ENCODE data around the gene LOXL1. TPM values are rescaled to one million over a fixed set of nuclear protein-coding genes. Genes with fewer than 3 reads are reported as not detected.

LOXL1 gene
- polyA plus RNA-seq, 3 donors: 0.07 TPM; not detected in 2

DNA sequence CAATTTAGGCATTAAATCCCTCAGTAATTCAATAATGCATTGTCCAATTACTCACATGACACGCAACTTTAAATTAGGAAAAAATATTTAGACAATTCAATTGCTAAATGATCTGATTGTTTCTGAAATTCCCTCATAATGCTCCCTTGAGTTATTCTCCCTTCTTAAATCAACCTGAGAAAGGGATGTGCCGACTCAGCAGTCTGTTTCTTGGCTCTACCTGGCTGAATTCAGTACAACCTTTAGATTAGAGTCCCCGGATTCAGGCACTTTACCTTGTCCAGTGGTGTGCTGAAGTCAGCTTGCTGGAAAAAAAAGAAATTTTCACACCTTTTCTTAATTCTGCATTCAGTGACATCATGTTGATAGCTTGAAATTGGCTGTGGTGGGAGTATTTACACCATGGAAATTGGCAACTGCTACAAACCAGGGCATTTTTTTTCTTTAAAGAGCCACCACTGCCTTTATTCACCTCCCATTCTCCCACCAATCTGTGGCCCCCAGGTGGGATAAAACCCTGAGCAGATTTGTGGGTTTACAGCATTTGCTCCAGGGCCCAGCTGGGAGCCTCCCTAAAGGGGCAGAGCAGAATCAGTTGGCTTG, 20.9 kb upstream of the LOXL1 start:
- H4K20me1 ChIP-seq (ENCODE audit: insufficient read depth, low read length): no peaks in the 10 kb centered on the region
- H3K9me3 Mint-ChIP-seq: no peaks in the 10 kb centered on the region
- H3K27me3 Mint-ChIP-seq (ENCODE audit: low read depth in 3 of 3): peaks cover 3 to 8% (median 7%) of the 10 kb centered on the region in 3 donors
- H3K79me2 ChIP-seq (ENCODE audit: insufficient read depth, low read length): no peaks in the 10 kb centered on the region
- no peak for DNase-seq
- H3K4me2 ChIP-seq (replicated peaks; ENCODE audit: extremely low read depth, low read length, poor library complexity, severe bottlenecking): no peak overlapping the region
- H3K4me3 Mint-ChIP-seq: no peak overlapping the region
- H3K9me3 ChIP-seq (replicated peaks in 1 of 2; ENCODE audit: control insufficient read depth in 1 of 2, insufficient read depth in 1 of 2, low read length in 2 of 2): no peaks in the 10 kb centered on the region
- no peak overlapping the region for H3K27ac ChIP-seq (ENCODE audit: low read depth in 1 of 2, low read length in 2 of 2)
- WGBS (ENCODE audit: insufficient coverage): no CpG with 5 or more reads among the region's 3 CpGs
- H3K36me3 ChIP-seq (replicated peaks in 1 of 2; ENCODE audit: control insufficient read depth in 1 of 2, insufficient read depth in 2 of 2, low read length in 2 of 2): no peaks in the 10 kb centered on the region
- no peak overlapping the region for H3K4me3 ChIP-seq (replicated peaks in 1 of 3; ENCODE audit: low read depth in 2 of 3, low read length in 3 of 3)
- H3K27me3 ChIP-seq (ENCODE audit: control insufficient read depth in 2 of 2, insufficient read depth in 2 of 2, low read length in 2 of 2): no peaks in the 10 kb centered on the region
- H3K9ac ChIP-seq (ENCODE audit: insufficient read depth, low read length, poor library complexity, severe bottlenecking): no peak overlapping the region
- TF ChIP-seq, protein P1, sequence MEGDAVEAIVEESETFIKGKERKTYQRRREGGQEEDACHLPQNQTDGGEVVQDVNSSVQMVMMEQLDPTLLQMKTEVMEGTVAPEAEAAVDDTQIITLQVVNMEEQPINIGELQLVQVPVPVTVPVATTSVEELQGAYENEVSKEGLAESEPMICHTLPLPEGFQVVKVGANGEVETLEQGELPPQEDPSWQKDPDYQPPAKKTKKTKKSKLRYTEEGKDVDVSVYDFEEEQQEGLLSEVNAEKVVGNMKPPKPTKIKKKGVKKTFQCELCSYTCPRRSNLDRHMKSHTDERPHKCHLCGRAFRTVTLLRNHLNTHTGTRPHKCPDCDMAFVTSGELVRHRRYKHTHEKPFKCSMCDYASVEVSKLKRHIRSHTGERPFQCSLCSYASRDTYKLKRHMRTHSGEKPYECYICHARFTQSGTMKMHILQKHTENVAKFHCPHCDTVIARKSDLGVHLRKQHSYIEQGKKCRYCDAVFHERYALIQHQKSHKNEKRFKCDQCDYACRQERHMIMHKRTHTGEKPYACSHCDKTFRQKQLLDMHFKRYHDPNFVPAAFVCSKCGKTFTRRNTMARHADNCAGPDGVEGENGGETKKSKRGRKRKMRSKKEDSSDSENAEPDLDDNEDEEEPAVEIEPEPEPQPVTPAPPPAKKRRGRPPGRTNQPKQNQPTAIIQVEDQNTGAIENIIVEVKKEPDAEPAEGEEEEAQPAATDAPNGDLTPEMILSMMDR (IDR thresholded peaks at IDR 0.05): no peak
- no peaks in the 10 kb centered on the region for H3K36me3 Mint-ChIP-seq
- H3K4me1 ChIP-seq (ENCODE audit: control insufficient read depth in 1 of 2, insufficient read depth in 2 of 2, low read length in 2 of 2): peaks cover 0 to 11% of the 10 kb centered on the region in 2 donors
- no peak overlapping the region for H2AFZ ChIP-seq (ENCODE audit: insufficient read depth, low read depth, low read length, poor library complexity, severe bottlenecking)
- peaks cover 22% of the 10 kb centered on the region for H3K4me1 Mint-ChIP-seq
- intact Hi-C loops (cut with micrococcal nuclease): no loop called here
- H3K27ac Mint-ChIP-seq: no peak overlapping the region

DNA sequence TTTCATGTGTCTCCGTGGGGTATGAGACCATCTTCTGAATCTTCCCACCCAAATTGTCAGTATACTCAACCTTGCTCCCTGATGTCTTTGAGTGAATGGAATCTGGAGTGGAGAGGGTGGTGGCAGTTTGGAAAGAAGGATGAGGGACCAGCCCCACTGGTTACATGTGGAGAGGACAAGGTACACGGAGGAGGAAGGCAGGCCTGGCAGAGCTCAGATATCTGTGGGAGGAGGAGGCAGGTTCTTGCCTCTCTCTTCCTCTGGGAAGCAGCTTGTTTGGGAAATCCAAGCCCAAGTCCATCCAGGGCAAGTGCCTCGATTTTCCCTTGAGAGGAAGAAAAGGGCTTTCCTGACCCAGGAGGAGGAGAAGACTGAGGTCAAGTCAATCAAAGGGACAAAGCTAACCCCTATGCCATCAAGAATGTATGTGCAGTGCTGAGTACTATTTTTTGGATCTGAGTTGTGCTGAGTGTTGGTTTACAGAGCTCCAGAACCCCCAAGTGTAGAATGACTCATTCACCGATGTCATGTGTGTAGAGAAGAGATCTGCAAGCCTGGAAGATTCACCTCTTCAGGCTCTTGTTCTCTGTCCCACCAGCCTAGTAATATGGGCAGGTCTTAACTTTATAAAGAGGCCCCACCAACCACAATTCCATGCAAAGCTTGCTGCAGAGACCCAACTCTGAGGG, 19.8 kb upstream of the LOXL1 start:
- Histone ChIP-seq H3K4me2 (replicated peaks; ENCODE audit: extremely low read depth, low read length, poor library complexity, severe bottlenecking) (no peak overlapping the region), H3K36me3 (replicated peaks in 1 of 2; ENCODE audit: control insufficient read depth in 1 of 2, insufficient read depth in 2 of 2, low read length in 2 of 2) (no peaks in the 10 kb centered on the region), H3K79me2 (ENCODE audit: insufficient read depth, low read length) (no peaks in the 10 kb centered on the region), H3K9ac (ENCODE audit: insufficient read depth, low read length, poor library complexity, severe bottlenecking) (no peak overlapping the region), H3K4me1 (ENCODE audit: control insufficient read depth in 1 of 2, insufficient read depth in 2 of 2, low read length in 2 of 2) (peaks cover 0 to 11% of the 10 kb centered on the region in 2 donors), H4K20me1 (ENCODE audit: insufficient read depth, low read length) (no peaks in the 10 kb centered on the region), H2AFZ (ENCODE audit: insufficient read depth, low read depth, low read length, poor library complexity, severe bottlenecking) (no peak overlapping the region), H3K27me3 (ENCODE audit: control insufficient read depth in 2 of 2, insufficient read depth in 2 of 2, low read length in 2 of 2) (no peaks in the 10 kb centered on the region), H3K27ac (ENCODE audit: low read depth in 1 of 2, low read length in 2 of 2) (no peak overlapping the region), H3K4me3 (replicated peaks in 1 of 3; ENCODE audit: low read depth in 2 of 3, low read length in 3 of 3) (no peak overlapping the region), H3K9me3 (replicated peaks in 1 of 2; ENCODE audit: control insufficient read depth in 1 of 2, insufficient read depth in 1 of 2, low read length in 2 of 2) (no peaks in the 10 kb centered on the region)
- no peak overlapping the region for H3K4me3 Mint-ChIP-seq
- H3K27ac Mint-ChIP-seq: peak overlapping the region in 3 of 7 donors; percentile 10 to 57 (median 33)
- peaks cover 5 to 9% (median 7%) of the 10 kb centered on the region in 3 donors for H3K27me3 Mint-ChIP-seq (ENCODE audit: low read depth in 3 of 3)
- DNase-seq: no peak
- 100% methylated on average over 1 of the region's 4 CpGs for whole genome bisulfite sequencing (ENCODE audit: insufficient coverage)
- H3K4me1 Mint-ChIP-seq: peaks cover 22% of the 10 kb centered on the region
- H3K36me3 Mint-ChIP-seq: no peaks in the 10 kb centered on the region
- TF ChIP-seq, protein P1 (IDR thresholded peaks at IDR 0.05): no peak
- intact Hi-C loops (cut with micrococcal nuclease): no loop called here
- H3K9me3 Mint-ChIP-seq: no peaks in the 10 kb centered on the region

All from CD14-positive monocyte (primary cell).